Liver (tissue), 9 donors: Measurements from ENCODE around the gene DHCR24. TPM values are rescaled to one million over a fixed set of nuclear protein-coding genes. Genes with fewer than 3 reads are reported as not detected.

ENCODE experiments used
- DNase-seq: peaks from one replicate; pipeline ENCODE4 v3.0.0-alpha.2; 2017; ENCODE audit warnings: low spot score
- H3K27ac ChIP-seq, 2 donors: one replicate each; pipeline ENCODE4 v1.7.0; 2013; ENCODE audit warnings: inconsistent platforms in 2 of 2, low read length in 2 of 2, control low read depth in 1 of 2, low read depth in 1 of 2, mild to moderate bottlenecking in 1 of 2
- H3K27me3 ChIP-seq, 4 donors: one replicate each; pipeline versions ENCODE4 v1.6.1 to v1.7.0; 2013; ENCODE audit warnings: low read length in 3 of 4, inconsistent platforms in 1 of 4, mild to moderate bottlenecking in 1 of 4, moderate library complexity in 1 of 4; ENCODE audit not compliant: control insufficient read depth in 4 of 4, insufficient read depth in 4 of 4
- H3K36me3 ChIP-seq, 4 donors: one replicate each; pipeline versions ENCODE4 v1.6.1 to v1.7.0; 2013; ENCODE audit warnings: low read length in 3 of 4, mild to moderate bottlenecking in 3 of 4, low read depth in 1 of 4, moderate library complexity in 1 of 4; ENCODE audit not compliant: control insufficient read depth in 4 of 4, insufficient read depth in 3 of 4
- H3K4me1 ChIP-seq, 4 donors: one replicate each; pipeline versions ENCODE4 v1.6.1 to v1.7.0; 2013; ENCODE audit warnings: low read length in 3 of 4, mild to moderate bottlenecking in 3 of 4, moderate library complexity in 1 of 4; ENCODE audit not compliant: control insufficient read depth in 4 of 4, insufficient read depth in 4 of 4
- H3K4me3 ChIP-seq, 3 donors: one replicate each; pipeline versions ENCODE4 v1.6.1 to v1.7.0; 2013; ENCODE audit warnings: low read length in 3 of 3, control low read depth in 1 of 3, low read depth in 1 of 3, mild to moderate bottlenecking in 1 of 3
- H3K9ac ChIP-seq, 2 donors: one replicate each; pipeline ENCODE4 v1.7.0; 2013; ENCODE audit warnings: low read length in 2 of 2, mild to moderate bottlenecking in 2 of 2, moderate library complexity in 2 of 2, control low read depth in 1 of 2, low read depth in 1 of 2
- H3K9me3 ChIP-seq, 4 donors: one replicate each; pipeline versions ENCODE4 v1.6.1 to v1.7.0; 2013; ENCODE audit warnings: low read length in 3 of 4; ENCODE audit not compliant: control insufficient read depth in 4 of 4
- FOXA1 ChIP-seq: IDR thresholded peaks from 2 replicates; pipeline ENCODE4 v1.6.1; 2016; ENCODE audit warnings: antibody characterized with exemption
- FOXA2 ChIP-seq: IDR thresholded peaks from 2 replicates; pipeline ENCODE4 v1.6.1; 2016; ENCODE audit warnings: antibody characterized with exemption
- HNF4A ChIP-seq, 2 donors: conservative IDR thresholded peaks; 2 replicates each; pipeline ENCODE4 v1.6.1; 2016; ENCODE audit warnings: antibody characterized with exemption in 2 of 2, mild to moderate bottlenecking in 2 of 2
- HNF4G ChIP-seq: IDR thresholded peaks from 2 replicates; pipeline ENCODE4 v1.6.1; 2016; ENCODE audit warnings: antibody characterized with exemption
- JUND ChIP-seq, 2 donors: IDR thresholded peaks; 2 replicates each; pipeline ENCODE4 v1.6.1; 2016; ENCODE audit warnings: antibody characterized with exemption in 2 of 2
- NR2F2 ChIP-seq: IDR thresholded peaks from 2 replicates; pipeline ENCODE4 v1.6.1; 2016; ENCODE audit warnings: antibody characterized with exemption
- RAD21 ChIP-seq, 2 donors: IDR thresholded peaks; 2 replicates each; pipeline ENCODE4 v1.6.1; 2016; ENCODE audit warnings: antibody characterized with exemption in 2 of 2, mild to moderate bottlenecking in 2 of 2
- RXRA ChIP-seq, 2 donors: IDR thresholded peaks; 2 replicates each; pipeline ENCODE4 v1.6.1; 2017 to 2018; ENCODE audit warnings: antibody characterized with exemption in 2 of 2, mild to moderate bottlenecking in 1 of 2
- SP1 ChIP-seq: IDR thresholded peaks from 2 replicates; pipeline ENCODE4 v1.6.1; 2018; ENCODE audit warnings: antibody characterized with exemption, mild to moderate bottlenecking
- TAF1 ChIP-seq: conservative IDR thresholded peaks from 2 replicates; pipeline ENCODE4 v1.6.1; 2016; ENCODE audit warnings: antibody characterized with exemption, mild to moderate bottlenecking
- YY1 ChIP-seq: IDR thresholded peaks from 2 replicates; pipeline ENCODE4 v1.6.1; 2016; ENCODE audit warnings: antibody characterized with exemption, mild to moderate bottlenecking
- WGBS: extraction: QIAGEN DNeasy Blood & Tissue Kit; methylation state at CpG from one replicate; pipeline ENCODE4 v1.1.7; 2013; 5-methylcytosine and 5-hydroxymethylcytosine counted together
- polyA plus RNA-seq, 2 donors: library from polyadenylated mRNA; stranded (reverse) in 1 of 2; unstranded in 1 of 2; fragments of 200-250 nt in 1 of 2; fragments of >200 nt in 1 of 2; fragmentation: Nextera tagmentation in 1 of 2; extraction: Ambion mirVana in 1 of 2; gene quantifications; one replicate each; pipeline versions ENCODE4 v1.2.1 to v1.2.3, GENCODE V29; 2013 to 2015
- total RNA-seq, 2 donors: library from RNA; depleted of rRNA; stranded (reverse); fragments of >200 nt; gene quantifications; one replicate each; pipeline ENCODE4 v1.2.3, GENCODE V29; 2014
- TF ChIP-seq, protein P1 (sequence below): IDR thresholded peaks from 2 replicates; pipeline ENCODE4 v1.6.1; 2016; ENCODE audit warnings: antibody characterized with exemption
- TF ChIP-seq, protein P2 (sequence below): IDR thresholded peaks from 2 replicates; pipeline ENCODE4 v1.6.1; 2016; ENCODE audit warnings: antibody characterized with exemption
- TF ChIP-seq, protein P3 (sequence below): IDR thresholded peaks from 2 replicates; pipeline ENCODE4 v1.6.1; 2016; ENCODE audit warnings: antibody characterized with exemption
- TF ChIP-seq, protein P4 (sequence below): fragments of 150-350 bp; IDR thresholded peaks from 2 replicates; pipeline ENCODE4 v1.5.1; 2017; ENCODE audit warnings: improper control_type of control experiment, low read depth, low read length; ENCODE audit not compliant: missing input control
- TF ChIP-seq, protein P5 (sequence below): IDR thresholded peaks from 2 replicates; pipeline ENCODE4 v1.6.1; 2016; ENCODE audit warnings: antibody characterized with exemption, mild to moderate bottlenecking
- donor health status: healthy.
- donor health status: healthy.
- donor health status: healthy.
- donor health status: healthy.
- donor health status: healthy.

DHCR24 gene
- total and polyA plus RNA-seq, 4 donors: 271 to 815 (median 600) TPM

DNA sequence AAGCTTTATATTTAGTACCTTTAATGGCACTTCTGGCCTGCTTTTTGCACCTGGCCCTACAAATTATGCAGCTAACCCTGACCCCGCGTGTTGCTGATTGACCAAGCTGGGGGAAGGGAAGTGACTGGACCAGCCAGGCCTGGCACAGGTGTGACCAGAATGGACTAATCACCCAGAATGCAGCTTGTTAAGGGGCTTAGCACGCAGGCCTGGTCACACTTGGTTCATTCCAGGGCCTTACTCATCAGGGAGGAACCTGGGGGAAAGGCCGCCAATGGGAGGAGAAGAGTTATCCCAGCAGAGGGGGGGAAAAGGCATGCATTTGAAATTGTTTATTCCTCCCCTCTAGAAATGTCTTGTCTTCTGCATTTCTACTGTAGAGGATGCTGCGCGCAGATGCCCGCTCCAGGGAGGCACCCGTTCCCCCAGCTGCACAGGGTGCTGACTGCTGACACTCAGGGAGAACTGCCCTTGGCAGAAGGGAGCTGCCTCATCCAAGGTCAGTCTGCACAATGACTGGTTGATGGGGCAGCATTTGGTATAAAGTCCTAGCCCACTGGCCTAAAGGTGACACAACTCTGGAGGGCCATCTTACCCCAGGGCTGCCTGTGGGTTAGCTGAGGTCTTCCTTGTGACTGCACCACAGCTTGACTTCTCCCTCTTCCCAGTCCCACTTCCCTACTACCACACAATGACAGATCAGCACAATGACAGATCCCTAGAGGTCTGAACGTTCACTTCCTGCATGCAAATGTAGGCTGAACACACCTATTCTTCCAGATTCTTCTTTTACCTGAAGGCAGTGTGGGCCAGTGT lies 29.0 kb downstream of the DHCR24 start:
- no peak overlapping the region for H3K4me3 ChIP-seq
- peaks cover 25 to 79% (median 61%) of the 10 kb centered on the region in 4 donors for H3K4me1 ChIP-seq
- peak overlapping the region; percentile 27 to 35 for H3K27ac ChIP-seq
- 67% methylated on average over 9 of the region's 9 CpGs for WGBS
- no peak overlapping the region for H3K9ac ChIP-seq
- no peaks in the 10 kb centered on the region for H3K27me3 ChIP-seq
- no peak for TF ChIP-seq HNF4G
- no peak for TF ChIP-seq FOXA2
- no peak for TF ChIP-seq FOXA1
- TF ChIP-seq, protein P1, sequence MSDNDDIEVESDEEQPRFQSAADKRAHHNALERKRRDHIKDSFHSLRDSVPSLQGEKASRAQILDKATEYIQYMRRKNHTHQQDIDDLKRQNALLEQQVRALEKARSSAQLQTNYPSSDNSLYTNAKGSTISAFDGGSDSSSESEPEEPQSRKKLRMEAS: no peak
- TF ChIP-seq NR2F2: no peak
- TF ChIP-seq HNF4A (conservative IDR thresholded peaks at IDR 0.05): peak in 1 of 2 donors; percentile 24
- peak in 1 of 2 donors; percentile 56 for TF ChIP-seq RXRA (IDR thresholded peaks at IDR 0.05)
- DNase-seq: no peak
- H3K9me3 ChIP-seq: no peaks in the 10 kb centered on the region
- H3K36me3 ChIP-seq: peaks cover 11 to 55% (median 39%) of the 10 kb centered on the region in 4 donors

DNA sequence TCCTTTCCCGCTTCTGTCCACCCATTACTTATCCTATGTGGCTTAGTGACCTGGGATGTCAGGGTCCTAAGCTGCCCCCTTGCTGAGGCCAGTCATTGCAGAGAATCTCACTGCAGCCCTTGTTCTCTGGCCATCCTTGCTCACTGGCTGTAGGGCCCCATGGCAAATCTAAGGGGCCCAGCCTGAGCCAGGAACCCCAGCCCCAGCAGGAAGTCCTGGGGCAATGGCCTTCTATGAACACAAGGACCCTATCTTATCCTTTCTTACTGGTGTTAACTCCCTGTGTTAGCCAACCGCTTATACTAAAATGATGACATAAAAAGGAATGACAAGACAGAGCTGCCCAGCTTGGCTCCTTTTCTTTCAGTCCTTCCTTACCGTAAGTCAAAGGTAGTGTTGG lies 29.9 kb downstream of the DHCR24 start:
- Histone ChIP-seq H3K4me3 (no peak overlapping the region), H3K27me3 (no peaks in the 10 kb centered on the region), H3K9ac (no peak overlapping the region), H3K36me3 (peaks cover 14 to 59% (median 43%) of the 10 kb centered on the region in 4 donors), H3K4me1 (peaks cover 18 to 73% (median 55%) of the 10 kb centered on the region in 4 donors), H3K9me3 (no peaks in the 10 kb centered on the region), H3K27ac (peak overlapping the region; percentile 71 to 88)
- TF ChIP-seq, protein P2, sequence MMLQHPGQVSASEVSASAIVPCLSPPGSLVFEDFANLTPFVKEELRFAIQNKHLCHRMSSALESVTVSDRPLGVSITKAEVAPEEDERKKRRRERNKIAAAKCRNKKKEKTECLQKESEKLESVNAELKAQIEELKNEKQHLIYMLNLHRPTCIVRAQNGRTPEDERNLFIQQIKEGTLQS: no peak
- TF ChIP-seq SP1 (no peak), RXRA (IDR thresholded peaks at IDR 0.05) (no peak), HNF4G (no peak), FOXA2 (no peak), FOXA1 (no peak), TAF1 (no peak), HNF4A (conservative IDR thresholded peaks at IDR 0.05) (no peak), JUND (IDR thresholded peaks at IDR 0.05) (no peak), RAD21 (IDR thresholded peaks at IDR 0.05) (no peak), NR2F2 (no peak), YY1 (no peak)
- TF ChIP-seq, protein P3, sequence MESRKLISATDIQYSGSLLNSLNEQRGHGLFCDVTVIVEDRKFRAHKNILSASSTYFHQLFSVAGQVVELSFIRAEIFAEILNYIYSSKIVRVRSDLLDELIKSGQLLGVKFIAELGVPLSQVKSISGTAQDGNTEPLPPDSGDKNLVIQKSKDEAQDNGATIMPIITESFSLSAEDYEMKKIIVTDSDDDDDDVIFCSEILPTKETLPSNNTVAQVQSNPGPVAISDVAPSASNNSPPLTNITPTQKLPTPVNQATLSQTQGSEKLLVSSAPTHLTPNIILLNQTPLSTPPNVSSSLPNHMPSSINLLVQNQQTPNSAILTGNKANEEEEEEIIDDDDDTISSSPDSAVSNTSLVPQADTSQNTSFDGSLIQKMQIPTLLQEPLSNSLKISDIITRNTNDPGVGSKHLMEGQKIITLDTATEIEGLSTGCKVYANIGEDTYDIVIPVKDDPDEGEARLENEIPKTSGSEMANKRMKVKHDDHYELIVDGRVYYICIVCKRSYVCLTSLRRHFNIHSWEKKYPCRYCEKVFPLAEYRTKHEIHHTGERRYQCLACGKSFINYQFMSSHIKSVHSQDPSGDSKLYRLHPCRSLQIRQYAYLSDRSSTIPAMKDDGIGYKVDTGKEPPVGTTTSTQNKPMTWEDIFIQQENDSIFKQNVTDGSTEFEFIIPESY: no peak
- TF ChIP-seq, protein P4, sequence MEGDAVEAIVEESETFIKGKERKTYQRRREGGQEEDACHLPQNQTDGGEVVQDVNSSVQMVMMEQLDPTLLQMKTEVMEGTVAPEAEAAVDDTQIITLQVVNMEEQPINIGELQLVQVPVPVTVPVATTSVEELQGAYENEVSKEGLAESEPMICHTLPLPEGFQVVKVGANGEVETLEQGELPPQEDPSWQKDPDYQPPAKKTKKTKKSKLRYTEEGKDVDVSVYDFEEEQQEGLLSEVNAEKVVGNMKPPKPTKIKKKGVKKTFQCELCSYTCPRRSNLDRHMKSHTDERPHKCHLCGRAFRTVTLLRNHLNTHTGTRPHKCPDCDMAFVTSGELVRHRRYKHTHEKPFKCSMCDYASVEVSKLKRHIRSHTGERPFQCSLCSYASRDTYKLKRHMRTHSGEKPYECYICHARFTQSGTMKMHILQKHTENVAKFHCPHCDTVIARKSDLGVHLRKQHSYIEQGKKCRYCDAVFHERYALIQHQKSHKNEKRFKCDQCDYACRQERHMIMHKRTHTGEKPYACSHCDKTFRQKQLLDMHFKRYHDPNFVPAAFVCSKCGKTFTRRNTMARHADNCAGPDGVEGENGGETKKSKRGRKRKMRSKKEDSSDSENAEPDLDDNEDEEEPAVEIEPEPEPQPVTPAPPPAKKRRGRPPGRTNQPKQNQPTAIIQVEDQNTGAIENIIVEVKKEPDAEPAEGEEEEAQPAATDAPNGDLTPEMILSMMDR: no peak
- TF ChIP-seq, protein P5, sequence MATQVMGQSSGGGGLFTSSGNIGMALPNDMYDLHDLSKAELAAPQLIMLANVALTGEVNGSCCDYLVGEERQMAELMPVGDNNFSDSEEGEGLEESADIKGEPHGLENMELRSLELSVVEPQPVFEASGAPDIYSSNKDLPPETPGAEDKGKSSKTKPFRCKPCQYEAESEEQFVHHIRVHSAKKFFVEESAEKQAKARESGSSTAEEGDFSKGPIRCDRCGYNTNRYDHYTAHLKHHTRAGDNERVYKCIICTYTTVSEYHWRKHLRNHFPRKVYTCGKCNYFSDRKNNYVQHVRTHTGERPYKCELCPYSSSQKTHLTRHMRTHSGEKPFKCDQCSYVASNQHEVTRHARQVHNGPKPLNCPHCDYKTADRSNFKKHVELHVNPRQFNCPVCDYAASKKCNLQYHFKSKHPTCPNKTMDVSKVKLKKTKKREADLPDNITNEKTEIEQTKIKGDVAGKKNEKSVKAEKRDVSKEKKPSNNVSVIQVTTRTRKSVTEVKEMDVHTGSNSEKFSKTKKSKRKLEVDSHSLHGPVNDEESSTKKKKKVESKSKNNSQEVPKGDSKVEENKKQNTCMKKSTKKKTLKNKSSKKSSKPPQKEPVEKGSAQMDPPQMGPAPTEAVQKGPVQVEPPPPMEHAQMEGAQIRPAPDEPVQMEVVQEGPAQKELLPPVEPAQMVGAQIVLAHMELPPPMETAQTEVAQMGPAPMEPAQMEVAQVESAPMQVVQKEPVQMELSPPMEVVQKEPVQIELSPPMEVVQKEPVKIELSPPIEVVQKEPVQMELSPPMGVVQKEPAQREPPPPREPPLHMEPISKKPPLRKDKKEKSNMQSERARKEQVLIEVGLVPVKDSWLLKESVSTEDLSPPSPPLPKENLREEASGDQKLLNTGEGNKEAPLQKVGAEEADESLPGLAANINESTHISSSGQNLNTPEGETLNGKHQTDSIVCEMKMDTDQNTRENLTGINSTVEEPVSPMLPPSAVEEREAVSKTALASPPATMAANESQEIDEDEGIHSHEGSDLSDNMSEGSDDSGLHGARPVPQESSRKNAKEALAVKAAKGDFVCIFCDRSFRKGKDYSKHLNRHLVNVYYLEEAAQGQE: no peak
- 84% methylated on average over 3 of the region's 3 CpGs for WGBS
- DNase-seq: no peak
